ENCODE results near the gene CCZ1B. TPM values are rescaled to one million over a fixed set of nuclear protein-coding genes. Genes with fewer than 3 reads are reported as not detected.
"Not testable (repeated sequence)": the region's sequence is repeated elsewhere in the genome, so short reads cannot be mapped to it uniquely, and the experiment has no call there.

CCZ1B gene
- total and polyA plus RNA-seq, 2 donors from 2014 or later, result 32.5 to 64.2 TPM

DNA sequence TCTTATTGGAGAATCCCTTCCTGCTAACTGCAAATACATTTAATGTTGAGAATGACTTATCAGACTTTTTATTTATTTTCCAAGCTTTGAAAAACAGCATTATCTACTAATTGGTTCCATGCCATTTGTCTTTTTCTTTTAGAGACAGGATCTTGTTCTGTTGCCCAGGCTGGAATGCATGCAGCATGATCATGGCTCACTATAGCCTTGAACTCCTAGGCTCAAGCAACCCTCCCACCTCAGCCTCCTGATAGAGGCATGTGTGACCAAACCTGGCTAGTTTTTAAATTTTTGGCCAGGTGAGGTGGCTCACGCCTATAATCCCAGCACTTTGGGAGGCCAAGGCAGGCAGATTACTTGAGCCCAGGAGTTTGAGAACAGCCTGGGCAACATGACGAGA lies 13.1 kb downstream of the CCZ1B start:
- H3K9ac ChIP-seq (ENCODE audit: low read length in 3 of 3); H3K4me1 ChIP-seq (ENCODE audit: control insufficient read depth in 2 of 3, insufficient read depth in 2 of 3, low read depth in 1 of 3, low read length in 3 of 3); H3K4me3 ChIP-seq (ENCODE audit: low read length in 3 of 3); FAIRE-seq; H3K27ac ChIP-seq (ENCODE audit: low read depth in 2 of 2, low read length in 2 of 2); H3K27me3 ChIP-seq (ENCODE audit: control insufficient read depth, insufficient read depth, low read length); DNase-seq; H3K36me3 ChIP-seq (ENCODE audit: control insufficient read depth in 2 of 3, insufficient read depth in 3 of 3, low read length in 3 of 3); intact Hi-C loops (cut with DNase I); H3K9me3 ChIP-seq (ENCODE audit: control insufficient read depth in 2 of 3, insufficient read depth in 1 of 3, low read length in 3 of 3): not testable (repeated sequence)

DNA sequence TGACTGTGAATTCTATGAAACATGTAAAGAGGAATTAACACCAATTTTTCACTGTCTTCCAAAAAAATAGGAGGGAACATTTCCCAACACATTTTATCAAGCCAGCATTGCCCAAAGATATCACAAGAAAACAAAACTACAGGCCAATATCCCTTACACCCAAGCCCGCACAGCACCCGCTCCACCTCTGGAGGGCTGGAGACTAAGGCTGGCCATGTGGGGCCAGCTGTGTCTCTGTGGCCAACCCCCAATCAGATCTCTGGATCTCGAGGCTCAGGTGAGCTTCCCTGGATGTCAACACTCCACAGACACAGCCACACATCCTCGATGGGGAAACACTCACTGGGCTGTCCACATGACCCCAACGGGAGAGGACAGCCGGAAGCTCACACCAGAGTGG lies 18.1 kb downstream of the CCZ1B start:
- H3K4me1 ChIP-seq (ENCODE audit: control insufficient read depth in 2 of 3, insufficient read depth in 2 of 3, low read depth in 1 of 3, low read length in 3 of 3); FAIRE-seq; H3K9me3 ChIP-seq (ENCODE audit: control insufficient read depth in 2 of 3, insufficient read depth in 1 of 3, low read length in 3 of 3); H3K27ac ChIP-seq (ENCODE audit: low read depth in 2 of 2, low read length in 2 of 2); H3K4me3 ChIP-seq (ENCODE audit: low read length in 3 of 3); DNase-seq; H3K36me3 ChIP-seq (ENCODE audit: control insufficient read depth in 2 of 3, insufficient read depth in 3 of 3, low read length in 3 of 3); H3K9ac ChIP-seq (ENCODE audit: low read length in 3 of 3); intact Hi-C loops (cut with DNase I); H3K27me3 ChIP-seq (ENCODE audit: control insufficient read depth, insufficient read depth, low read length): not testable (repeated sequence)

DNA sequence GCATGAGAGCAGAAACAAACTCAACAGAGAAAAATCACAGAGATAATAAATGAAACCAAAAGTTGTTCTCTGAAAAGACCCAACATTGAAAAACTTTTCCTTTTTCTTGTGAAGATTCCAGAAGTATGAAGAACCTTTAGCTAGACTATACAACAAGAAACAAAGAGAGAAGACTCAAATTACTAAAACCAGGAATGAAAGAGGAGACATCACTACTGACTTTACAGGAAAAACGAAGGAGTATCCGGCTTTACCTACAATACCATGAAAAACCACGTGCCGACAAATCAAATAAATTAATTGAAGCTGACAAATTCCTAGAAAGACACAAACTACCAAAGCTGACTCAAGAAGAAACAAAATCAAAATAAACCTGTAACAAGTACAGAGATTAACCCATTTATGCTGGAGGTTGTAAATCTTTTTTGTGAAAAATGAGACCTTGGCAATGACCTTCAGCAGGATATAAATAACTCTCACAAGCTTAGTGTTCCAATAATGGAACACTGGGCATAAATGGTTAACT lies 18.6 kb downstream of the CCZ1B start:
- H3K27ac ChIP-seq (ENCODE audit: low read depth in 2 of 2, low read length in 2 of 2); H3K9me3 ChIP-seq (ENCODE audit: control insufficient read depth in 2 of 3, insufficient read depth in 1 of 3, low read length in 3 of 3); H3K36me3 ChIP-seq (ENCODE audit: control insufficient read depth in 2 of 3, insufficient read depth in 3 of 3, low read length in 3 of 3); H3K9ac ChIP-seq (ENCODE audit: low read length in 3 of 3); H3K4me1 ChIP-seq (ENCODE audit: control insufficient read depth in 2 of 3, insufficient read depth in 2 of 3, low read depth in 1 of 3, low read length in 3 of 3); H3K4me3 ChIP-seq (ENCODE audit: low read length in 3 of 3); H3K27me3 ChIP-seq (ENCODE audit: control insufficient read depth, insufficient read depth, low read length); intact Hi-C loops (cut with DNase I); DNase-seq; FAIRE-seq: not testable (repeated sequence)

DNA sequence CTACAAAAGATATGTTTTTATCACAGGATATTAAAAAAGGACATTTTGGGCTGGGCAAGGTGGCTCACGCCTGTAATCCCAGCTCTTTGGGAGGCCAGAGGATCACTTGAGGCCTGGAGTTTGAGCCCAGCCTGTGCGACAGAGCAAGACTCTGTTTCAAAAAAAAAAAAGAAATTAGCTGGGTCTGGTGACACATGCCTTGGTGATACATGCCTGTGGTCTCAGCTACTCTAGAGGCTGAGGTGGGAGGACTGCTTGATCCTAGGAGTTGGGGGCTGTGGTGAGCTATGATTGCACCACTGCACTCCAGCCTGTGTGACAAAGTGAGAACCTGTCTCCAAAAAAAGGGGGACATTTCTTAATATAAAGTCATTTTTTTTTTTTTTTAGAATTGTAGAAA lies 25.7 kb downstream of the CCZ1B start:
- H3K27ac ChIP-seq (ENCODE audit: low read depth in 2 of 2, low read length in 2 of 2); FAIRE-seq; intact Hi-C loops (cut with DNase I); H3K9ac ChIP-seq (ENCODE audit: low read length in 3 of 3); H3K36me3 ChIP-seq (ENCODE audit: control insufficient read depth in 2 of 3, insufficient read depth in 3 of 3, low read length in 3 of 3); DNase-seq; H3K9me3 ChIP-seq (ENCODE audit: control insufficient read depth in 2 of 3, insufficient read depth in 1 of 3, low read length in 3 of 3); H3K4me3 ChIP-seq (ENCODE audit: low read length in 3 of 3); H3K27me3 ChIP-seq (ENCODE audit: control insufficient read depth, insufficient read depth, low read length); H3K4me1 ChIP-seq (ENCODE audit: control insufficient read depth in 2 of 3, insufficient read depth in 2 of 3, low read depth in 1 of 3, low read length in 3 of 3): not testable (repeated sequence)

DNA sequence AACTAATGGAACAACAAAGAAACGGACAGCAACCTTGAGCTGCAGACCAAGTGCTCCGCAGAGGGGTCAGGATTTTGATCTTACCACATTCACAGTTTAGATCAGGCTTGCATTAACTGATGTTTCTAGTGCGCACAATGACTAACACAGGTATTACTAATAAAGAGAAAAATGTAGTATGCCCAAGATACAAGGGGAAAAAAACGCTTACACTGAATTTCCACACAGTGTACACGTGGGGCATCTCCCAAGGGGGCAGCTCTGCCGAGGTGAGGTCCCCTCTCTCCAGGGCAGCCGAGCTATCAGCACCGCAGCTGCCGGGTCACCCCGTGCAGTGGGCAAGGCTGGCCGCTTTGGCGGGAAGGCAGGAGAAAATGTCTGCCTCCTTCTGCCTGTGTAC lies 26.2 kb downstream of the CCZ1B start:
- H3K9me3 ChIP-seq (ENCODE audit: control insufficient read depth in 2 of 3, insufficient read depth in 1 of 3, low read length in 3 of 3); H3K4me3 ChIP-seq (ENCODE audit: low read length in 3 of 3); H3K36me3 ChIP-seq (ENCODE audit: control insufficient read depth in 2 of 3, insufficient read depth in 3 of 3, low read length in 3 of 3); FAIRE-seq; H3K27ac ChIP-seq (ENCODE audit: low read depth in 2 of 2, low read length in 2 of 2); DNase-seq; H3K9ac ChIP-seq (ENCODE audit: low read length in 3 of 3); H3K4me1 ChIP-seq (ENCODE audit: control insufficient read depth in 2 of 3, insufficient read depth in 2 of 3, low read depth in 1 of 3, low read length in 3 of 3); H3K27me3 ChIP-seq (ENCODE audit: control insufficient read depth, insufficient read depth, low read length); intact Hi-C loops (cut with DNase I): not testable (repeated sequence)

DNA sequence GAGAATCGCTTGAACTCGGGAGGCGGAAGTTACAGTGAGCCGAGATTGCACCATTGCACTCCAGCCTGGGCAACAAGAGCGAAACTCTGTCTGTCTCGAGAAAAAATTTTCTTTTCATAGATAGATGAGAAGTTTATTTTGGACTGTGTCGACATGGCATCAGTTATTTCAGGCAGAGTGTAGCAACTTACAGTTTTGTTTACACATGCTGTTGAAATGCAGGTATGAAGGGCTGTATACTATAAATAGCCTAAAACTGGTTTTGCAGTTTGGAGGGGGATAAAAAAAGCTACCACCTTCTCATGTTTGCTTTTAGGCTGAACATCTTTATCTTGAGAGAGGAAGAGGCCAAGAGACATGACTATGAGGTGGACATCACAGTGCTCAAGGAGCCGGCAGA lies 28.0 kb downstream of the CCZ1B start:
- FAIRE-seq; H3K27me3 ChIP-seq (ENCODE audit: control insufficient read depth, insufficient read depth, low read length); H3K36me3 ChIP-seq (ENCODE audit: control insufficient read depth in 2 of 3, insufficient read depth in 3 of 3, low read length in 3 of 3); H3K9ac ChIP-seq (ENCODE audit: low read length in 3 of 3); intact Hi-C loops (cut with DNase I); H3K27ac ChIP-seq (ENCODE audit: low read depth in 2 of 2, low read length in 2 of 2); H3K9me3 ChIP-seq (ENCODE audit: control insufficient read depth in 2 of 3, insufficient read depth in 1 of 3, low read length in 3 of 3); H3K4me1 ChIP-seq (ENCODE audit: control insufficient read depth in 2 of 3, insufficient read depth in 2 of 3, low read depth in 1 of 3, low read length in 3 of 3); H3K4me3 ChIP-seq (ENCODE audit: low read length in 3 of 3); DNase-seq: not testable (repeated sequence)

DNA sequence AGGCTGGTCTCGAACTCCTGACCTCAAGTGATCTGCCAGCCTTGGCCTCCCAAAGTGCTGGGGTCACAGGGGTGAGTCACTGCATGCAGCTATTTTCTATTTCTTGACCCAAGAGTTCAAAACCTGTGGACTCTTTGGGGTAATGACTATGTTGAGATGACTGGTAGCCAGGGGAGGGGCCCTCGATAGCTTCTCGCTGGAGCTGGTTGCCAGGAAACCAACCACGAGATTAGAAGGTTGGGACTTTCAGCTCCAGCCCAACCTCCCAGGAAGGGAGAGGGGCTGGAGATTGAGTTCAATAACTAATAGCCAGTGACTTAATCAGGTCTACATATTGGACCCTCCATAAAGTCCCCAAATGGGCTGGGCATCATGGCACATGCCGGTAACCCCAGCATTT lies 28.9 kb downstream of the CCZ1B start:
- H3K27ac ChIP-seq (ENCODE audit: low read depth in 2 of 2, low read length in 2 of 2); H3K4me1 ChIP-seq (ENCODE audit: control insufficient read depth in 2 of 3, insufficient read depth in 2 of 3, low read depth in 1 of 3, low read length in 3 of 3); H3K4me3 ChIP-seq (ENCODE audit: low read length in 3 of 3); intact Hi-C loops (cut with DNase I); H3K9ac ChIP-seq (ENCODE audit: low read length in 3 of 3); DNase-seq; H3K36me3 ChIP-seq (ENCODE audit: control insufficient read depth in 2 of 3, insufficient read depth in 3 of 3, low read length in 3 of 3); H3K27me3 ChIP-seq (ENCODE audit: control insufficient read depth, insufficient read depth, low read length); H3K9me3 ChIP-seq (ENCODE audit: control insufficient read depth in 2 of 3, insufficient read depth in 1 of 3, low read length in 3 of 3); FAIRE-seq: not testable (repeated sequence)

DNA sequence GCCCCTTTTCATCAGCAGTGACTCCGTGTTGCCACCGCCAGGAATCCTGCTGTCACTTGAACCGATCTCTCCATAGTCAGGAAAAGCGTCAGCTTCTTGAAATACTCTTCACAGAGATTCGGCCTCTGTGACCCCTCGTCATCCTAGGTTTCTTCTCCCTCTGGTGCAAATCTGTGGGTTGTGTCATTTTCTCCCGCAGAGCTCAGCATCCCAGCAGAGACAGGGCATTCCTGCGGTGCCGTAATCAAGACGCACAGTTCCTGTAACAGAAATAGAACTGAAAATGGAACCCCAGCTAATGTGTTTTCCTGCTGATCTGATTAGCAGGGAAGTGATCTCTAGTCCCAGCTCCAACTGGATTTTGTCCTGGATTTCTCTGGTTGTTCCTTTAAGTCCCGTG lies 31.8 kb downstream of the CCZ1B start:
- DNase-seq; FAIRE-seq; intact Hi-C loops (cut with DNase I); H3K27me3 ChIP-seq (ENCODE audit: control insufficient read depth, insufficient read depth, low read length); H3K9ac ChIP-seq (ENCODE audit: low read length in 3 of 3); H3K27ac ChIP-seq (ENCODE audit: low read depth in 2 of 2, low read length in 2 of 2); H3K9me3 ChIP-seq (ENCODE audit: control insufficient read depth in 2 of 3, insufficient read depth in 1 of 3, low read length in 3 of 3); H3K36me3 ChIP-seq (ENCODE audit: control insufficient read depth in 2 of 3, insufficient read depth in 3 of 3, low read length in 3 of 3); H3K4me3 ChIP-seq (ENCODE audit: low read length in 3 of 3); H3K4me1 ChIP-seq (ENCODE audit: control insufficient read depth in 2 of 3, insufficient read depth in 2 of 3, low read depth in 1 of 3, low read length in 3 of 3): not testable (repeated sequence)

Data from kidney (tissue), 11 donors.